B cell (primary cell): Measurements from ENCODE around the gene THSD7B. TPM values are rescaled to one million over a fixed set of nuclear protein-coding genes. Genes with fewer than 3 reads are reported as not detected.

ENCODE experiments used
- ATAC-seq: fragments of 200-7000 bp; cut with Tn5 transposase; one replicate; pipeline ENCODE4 v1.10.0; 2021; ENCODE audit warnings: low read depth, mild to moderate bottlenecking, moderate number of reproducible peaks, moderate library complexity
- CTCF ChIA-PET: fragments of 350-600 bp; sonication (Branson Sonifier 250); formaldehyde crosslinking; loops from one replicate; lab custom pipeline; 2021; ENCODE audit warnings: antibody characterized with exemption, inconsistent platforms; lab: Charles Lee
- POLR2A ChIA-PET: fragments of 350-600 bp; sonication (Branson Sonifier 250); formaldehyde crosslinking; loops from one replicate; lab custom pipeline; 2021; ENCODE audit warnings: antibody characterized with exemption; lab: Charles Lee
- DNase-seq: peaks from one replicate; pipeline ENCODE4 v3.0.0; 2013
- H2AFZ ChIP-seq: 2 replicates; pipeline ENCODE4 v1.6.1; 2012; ENCODE audit warnings: mild to moderate bottlenecking, low read depth, low read length; ENCODE audit not compliant: insufficient read depth, poor library complexity, severe bottlenecking
- H3K27ac ChIP-seq, 2 donors: 1 replicate in 1 of 2; 2 replicates in 1 of 2; pipeline ENCODE4 v1.5.1; 2012 to 2013; ENCODE audit warnings: low read length in 2 of 2, mild to moderate bottlenecking in 2 of 2, moderate library complexity in 1 of 2
- H3K27me3 ChIP-seq, 4 experiments: fragments of 200-600 bp in 1 of 4; sonication (generic) in 1 of 4; replicated peaks in 1 of 4; 1 replicate in 2 of 4; 2 replicates in 2 of 4; pipeline versions ENCODE4 v1.6.1 to v1.7.0; 2013 to 2016; ENCODE audit warnings: low read length in 3 of 4, mild to moderate bottlenecking in 2 of 4, mixed read lengths in 1 of 4, moderate library complexity in 1 of 4; ENCODE audit not compliant: insufficient read depth in 4 of 4, control insufficient read depth in 3 of 4; ENCODE audit errors: control extremely low read depth in 1 of 4
- H3K36me3 ChIP-seq, 2 experiments: replicated peaks in 1 of 2; 1 replicate in 1 of 2; 2 replicates in 1 of 2; pipeline versions ENCODE4 v1.6.1 to v1.7.1; 2013; ENCODE audit warnings: low read length in 1 of 2; ENCODE audit not compliant: insufficient read depth in 2 of 2, control insufficient read depth in 1 of 2; ENCODE audit errors: control extremely low read depth in 1 of 2, extremely low read depth in 1 of 2
- H3K4me1 ChIP-seq, 2 donors: fragments of 200-600 bp in 1 of 2; sonication (generic) in 1 of 2; 1 replicate in 1 of 2; 2 replicates in 1 of 2; pipeline versions ENCODE4 v1.5.1 to v1.6.1; 2013 to 2017; ENCODE audit warnings: low read length in 2 of 2; ENCODE audit not compliant: control insufficient read depth in 2 of 2, insufficient read depth in 2 of 2
- H3K4me2 ChIP-seq: replicated peaks from 2 replicates; pipeline ENCODE3; 2012; ENCODE audit warnings: mild to moderate bottlenecking, low read depth, low read length; ENCODE audit not compliant: poor library complexity, severe bottlenecking
- H3K4me3 ChIP-seq, 5 experiments: fragments of 200-600 bp in 1 of 5; sonication (generic) in 1 of 5; 1 replicate in 3 of 5; 2 replicates in 2 of 5; pipeline versions ENCODE4 v1.5.1 to v1.7.0; 2011 to 2016; ENCODE audit warnings: low read length in 4 of 5, mild to moderate bottlenecking in 4 of 5, low read depth in 2 of 5, control low read depth in 1 of 5, moderate library complexity in 1 of 5; ENCODE audit not compliant: insufficient read depth in 1 of 5; ENCODE audit errors: control extremely low read depth in 1 of 5, extremely low read depth in 1 of 5
- H3K79me2 ChIP-seq: fragments of 200-600 bp; sonication (generic); one replicate; pipeline ENCODE4 v1.6.0; 2016; ENCODE audit warnings: low read length; ENCODE audit not compliant: control insufficient read depth, insufficient read depth
- H3K9ac ChIP-seq: fragments of 200-600 bp; sonication (generic); 2 replicates; pipeline ENCODE4 v1.6.1; 2017; ENCODE audit warnings: mild to moderate bottlenecking, low read length, moderate library complexity
- H3K9me3 ChIP-seq, 3 donors: one replicate each; pipeline versions ENCODE4 v1.6.1 to v1.7.1; 2013; ENCODE audit warnings: low read length in 2 of 3; ENCODE audit not compliant: control insufficient read depth in 2 of 3, insufficient read depth in 1 of 3; ENCODE audit errors: control extremely low read depth in 1 of 3
- H4K20me1 ChIP-seq: 2 replicates; pipeline ENCODE4 v1.6.0; 2012; ENCODE audit warnings: mild to moderate bottlenecking, low read length; ENCODE audit not compliant: insufficient read depth, control insufficient read depth, poor library complexity, severe bottlenecking
- H3K27ac Mint-ChIP-seq: one replicate; pipeline ENCODE4 v1.8.0; 2021; ENCODE audit warnings: mixed read lengths
- H3K27me3 Mint-ChIP-seq: one replicate; pipeline ENCODE4 v1.8.0; 2021; ENCODE audit warnings: mixed read lengths
- H3K4me1 Mint-ChIP-seq: one replicate; pipeline ENCODE4 v1.8.0; 2021; ENCODE audit warnings: mixed read lengths
- H3K4me3 Mint-ChIP-seq: one replicate; pipeline ENCODE4 v1.8.0; 2021; ENCODE audit warnings: mixed read lengths
- H3K9me3 Mint-ChIP-seq: one replicate; pipeline ENCODE4 v1.8.0; 2022; ENCODE audit warnings: mixed read lengths; ENCODE audit not compliant: insufficient read depth
- EZH2 ChIP-seq: IDR thresholded peaks from 2 replicates; pipeline ENCODE4 v1.6.1; 2012; ENCODE audit warnings: borderline replicate concordance, low read depth, mild to moderate bottlenecking, moderate library complexity, low read length; ENCODE audit not compliant: insufficient read depth, poor library complexity, severe bottlenecking
- WGBS: methylation state at CpG from one replicate; pipeline ENCODE4 v1.1.5; 2013; ENCODE audit warnings: missing lambda C conversion rate; ENCODE audit not compliant: insufficient coverage; 5-methylcytosine and 5-hydroxymethylcytosine counted together
- intact Hi-C: fragments of 100-400 bp; cut with micrococcal nuclease; formaldehyde crosslinking; loops from one replicate; pipeline ENCODE4 v1.10.0; 2022
- polyA plus RNA-seq: library from polyadenylated mRNA; depleted of rRNA; stranded (reverse); fragments of >200 nt; gene quantifications from 2 replicates; pipeline ENCODE4 v1.2.3, GENCODE V29; 2012
- total RNA-seq, 2 donors: library from RNA; stranded (reverse); fragments of 120-200 nt in 1 of 2; gene quantifications; 1 replicate in 1 of 2; 2 replicates in 1 of 2; pipeline versions ENCODE4 v1.2.3 to v1.2.4, GENCODE V29; 2013 to 2022
- TF ChIP-seq, protein P1 (sequence below): fragments of 200-600 bp; IDR thresholded peaks from one replicate; pipeline ENCODE4 v1.8.0; 2022; ENCODE audit warnings: antibody characterized with exemption, mild to moderate bottlenecking

THSD7B gene
- total and polyA plus RNA-seq, 2 donors (not counting 1 experiment from before 2014, with no cell fraction given): 0.76 TPM; not detected in 1

DNA sequence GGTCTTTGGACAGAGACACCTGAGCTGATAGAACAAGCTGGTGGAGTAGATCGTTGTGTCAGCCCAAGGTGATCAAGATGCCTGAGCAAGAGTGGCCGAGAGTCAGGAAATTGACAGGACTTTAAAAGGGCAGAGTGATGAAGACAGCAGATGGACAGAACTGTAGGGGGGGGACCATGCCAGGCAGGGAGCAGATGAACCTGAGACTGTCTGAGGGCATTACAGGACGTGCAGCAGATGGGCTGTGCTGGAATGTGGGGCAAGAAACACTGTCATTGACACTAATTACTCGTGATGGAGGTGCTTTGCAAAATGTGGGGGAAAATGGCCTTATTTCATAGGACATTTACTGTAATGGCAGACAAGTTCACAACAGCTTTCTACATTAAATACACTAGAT is 225.0 kb downstream of the THSD7B start:
- no peaks in the 10 kb centered on the region for H4K20me1 ChIP-seq
- no peak for DNase-seq
- TF ChIP-seq EZH2: no peak
- TF ChIP-seq, protein P1, sequence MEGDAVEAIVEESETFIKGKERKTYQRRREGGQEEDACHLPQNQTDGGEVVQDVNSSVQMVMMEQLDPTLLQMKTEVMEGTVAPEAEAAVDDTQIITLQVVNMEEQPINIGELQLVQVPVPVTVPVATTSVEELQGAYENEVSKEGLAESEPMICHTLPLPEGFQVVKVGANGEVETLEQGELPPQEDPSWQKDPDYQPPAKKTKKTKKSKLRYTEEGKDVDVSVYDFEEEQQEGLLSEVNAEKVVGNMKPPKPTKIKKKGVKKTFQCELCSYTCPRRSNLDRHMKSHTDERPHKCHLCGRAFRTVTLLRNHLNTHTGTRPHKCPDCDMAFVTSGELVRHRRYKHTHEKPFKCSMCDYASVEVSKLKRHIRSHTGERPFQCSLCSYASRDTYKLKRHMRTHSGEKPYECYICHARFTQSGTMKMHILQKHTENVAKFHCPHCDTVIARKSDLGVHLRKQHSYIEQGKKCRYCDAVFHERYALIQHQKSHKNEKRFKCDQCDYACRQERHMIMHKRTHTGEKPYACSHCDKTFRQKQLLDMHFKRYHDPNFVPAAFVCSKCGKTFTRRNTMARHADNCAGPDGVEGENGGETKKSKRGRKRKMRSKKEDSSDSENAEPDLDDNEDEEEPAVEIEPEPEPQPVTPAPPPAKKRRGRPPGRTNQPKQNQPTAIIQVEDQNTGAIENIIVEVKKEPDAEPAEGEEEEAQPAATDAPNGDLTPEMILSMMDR: no peak
- no peaks in the 10 kb centered on the region for H3K9me3 ChIP-seq
- Mint-ChIP-seq H3K4me1 (no peaks in the 10 kb centered on the region), H3K27ac (no peak overlapping the region), H3K27me3 (no peaks in the 10 kb centered on the region), H3K9me3 (no peaks in the 10 kb centered on the region), H3K4me3 (no peak overlapping the region)
- WGBS: 73% methylated on average over 2 of the region's 4 CpGs
- POLR2A ChIA-PET: no interaction called here
- H3K36me3 ChIP-seq: no peaks in the 10 kb centered on the region
- no peak overlapping the region for H3K9ac ChIP-seq
- intact Hi-C loops: no loop called here
- no peak for ATAC-seq
- no peak overlapping the region for H2AFZ ChIP-seq
- H3K4me1 ChIP-seq: no peaks in the 10 kb centered on the region
- H3K27me3 ChIP-seq: no peaks in the 10 kb centered on the region
- H3K79me2 ChIP-seq: no peaks in the 10 kb centered on the region
- no peak overlapping the region for H3K4me3 ChIP-seq
- no peak overlapping the region for H3K4me2 ChIP-seq
- no peak overlapping the region for H3K27ac ChIP-seq
- CTCF ChIA-PET: no interaction called here

DNA sequence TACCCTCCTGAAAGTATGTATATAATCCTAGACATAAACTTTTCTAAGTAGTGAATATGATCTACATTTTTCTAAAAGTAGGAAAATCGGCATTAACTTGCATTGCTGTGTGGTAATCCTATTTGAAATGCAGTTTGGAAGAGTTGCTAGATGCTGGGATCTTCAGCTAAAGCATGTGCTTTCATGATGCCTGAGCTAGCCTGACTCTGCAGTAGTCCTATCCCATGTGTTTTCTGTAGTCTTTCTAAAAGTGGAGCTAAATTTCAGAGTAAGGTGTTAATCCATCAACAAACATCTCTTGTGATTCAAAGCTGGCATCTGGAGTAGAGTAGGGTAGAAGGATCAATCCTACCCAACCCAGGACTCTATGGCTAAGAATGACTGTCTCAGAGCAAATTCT is 229.4 kb downstream of the THSD7B start:
- no peak for ATAC-seq
- Histone ChIP-seq H3K4me2 (no peak overlapping the region), H3K79me2 (no peaks in the 10 kb centered on the region), H3K4me3 (no peak overlapping the region), H3K9me3 (no peaks in the 10 kb centered on the region), H3K27me3 (no peaks in the 10 kb centered on the region), H3K27ac (no peak overlapping the region), H3K9ac (no peak overlapping the region), H3K4me1 (no peaks in the 10 kb centered on the region), H4K20me1 (no peaks in the 10 kb centered on the region), H2AFZ (no peak overlapping the region), H3K36me3 (no peaks in the 10 kb centered on the region)
- Mint-ChIP-seq H3K4me1 (no peaks in the 10 kb centered on the region), H3K27me3 (no peaks in the 10 kb centered on the region), H3K27ac (no peak overlapping the region), H3K9me3 (no peaks in the 10 kb centered on the region), H3K4me3 (no peak overlapping the region)
- ChIA-PET CTCF (no interaction called here), POLR2A (no interaction called here)
- TF ChIP-seq, protein P1: no peak
- TF ChIP-seq EZH2: no peak
- intact Hi-C loops: no loop called here
- DNase-seq: no peak
- WGBS: 88% methylated on average over 1 of the region's 1 CpG
